Central memory CD8-positive, alpha-beta T cell (primary cell): ENCODE data around the gene SOX8.

Experiments
- ATAC-seq: fragments of 150-1000 bp; cut with Tn5 transposase; replicated peaks from 2 replicates; pipeline ENCODE4 v1.10.0; 2022; ENCODE audit warnings: mild to moderate bottlenecking, moderate FRiP score, moderate number of reproducible peaks; ENCODE audit not compliant: poor library complexity, severe bottlenecking; ENCODE audit errors: extremely low read depth
- DNase-seq, 2 donors: peaks; one replicate each; pipeline ENCODE4 v3.0.0; 2021; ENCODE audit warnings: low spot score in 2 of 2
- H3K27ac Mint-ChIP-seq: one replicate; pipeline ENCODE4 v1.8.0; 2022; ENCODE audit warnings: low read depth, mild to moderate bottlenecking, moderate library complexity, mixed read lengths
- H3K27me3 Mint-ChIP-seq: one replicate; pipeline ENCODE4 v1.8.0; 2022; ENCODE audit warnings: mixed read lengths
- H3K36me3 Mint-ChIP-seq: one replicate; pipeline ENCODE4 v1.8.0; 2022; ENCODE audit warnings: mild to moderate bottlenecking, moderate library complexity, mixed read lengths; ENCODE audit not compliant: insufficient read depth
- H3K4me1 Mint-ChIP-seq: one replicate; pipeline ENCODE4 v1.8.0; 2022; ENCODE audit warnings: mixed read lengths
- H3K4me3 Mint-ChIP-seq: one replicate; pipeline ENCODE4 v1.8.0; 2022; ENCODE audit warnings: mild to moderate bottlenecking, moderate library complexity, mixed read lengths
- H3K9me3 Mint-ChIP-seq: one replicate; pipeline ENCODE4 v1.8.0; 2022; ENCODE audit warnings: mixed read lengths

The SOX8 gene

DNA sequence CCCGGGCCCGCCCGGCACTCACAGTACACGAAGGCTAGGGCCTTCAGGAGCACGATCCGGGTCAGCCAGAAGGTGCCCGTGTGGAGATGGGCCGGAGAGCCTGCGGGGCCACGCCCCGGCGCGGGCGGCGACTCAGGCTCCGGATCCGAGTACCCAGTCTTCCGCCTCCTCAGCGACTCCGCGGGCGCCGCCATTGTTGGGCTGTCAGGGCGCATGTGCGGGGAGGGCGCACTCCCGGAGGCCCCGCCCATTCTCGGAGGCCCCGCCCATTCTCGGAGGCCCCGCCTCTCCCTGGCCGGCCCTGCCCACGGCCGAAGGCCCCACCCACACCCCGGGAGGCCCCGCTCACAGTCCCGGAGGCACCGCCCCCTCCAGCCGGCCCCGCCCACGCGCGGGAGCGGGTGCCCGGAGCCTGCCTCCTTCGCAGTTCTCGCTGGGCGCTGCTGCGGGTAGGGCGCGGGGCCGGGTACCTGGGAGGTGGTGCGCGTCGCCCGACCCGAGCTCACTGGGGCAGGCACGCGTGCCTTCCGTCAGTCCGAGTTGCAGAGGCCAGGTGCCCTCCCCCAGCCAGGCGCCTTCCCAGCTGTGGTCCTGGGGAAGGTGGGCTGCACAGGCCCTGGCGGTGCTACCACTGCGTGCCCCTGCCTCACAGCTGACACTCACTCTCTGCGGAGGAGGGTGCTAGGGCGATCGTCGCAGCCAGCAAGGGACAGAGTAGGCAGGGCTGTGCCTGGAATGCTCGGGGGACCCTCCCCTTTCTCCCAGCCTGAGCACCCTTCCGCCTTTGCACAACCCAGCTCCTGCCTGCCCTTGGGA lies 10.6 kb upstream of the SOX8 start, which contains the start of gene LMF1:
LMF1 (minus strand) TSS at position 219 of the 816 bp plus-strand sequence; CDS start at position 215, 4 bp downstream.
- peaks cover 18% of the 10 kb centered on the region for H3K4me1 Mint-ChIP-seq
- no peaks in the 10 kb centered on the region for H3K27me3 Mint-ChIP-seq
- peak; percentile 88 to 95 for DNase-seq
- peak within 1 kb of the TSS; percentile 70 for H3K4me3 Mint-ChIP-seq
- no peak within 1 kb of the TSS for H3K27ac Mint-ChIP-seq
- peaks cover 1% of the 10 kb centered on the region for H3K36me3 Mint-ChIP-seq
- ATAC-seq = peak; percentile 91
- no peaks in the 10 kb centered on the region for H3K9me3 Mint-ChIP-seq

DNA sequence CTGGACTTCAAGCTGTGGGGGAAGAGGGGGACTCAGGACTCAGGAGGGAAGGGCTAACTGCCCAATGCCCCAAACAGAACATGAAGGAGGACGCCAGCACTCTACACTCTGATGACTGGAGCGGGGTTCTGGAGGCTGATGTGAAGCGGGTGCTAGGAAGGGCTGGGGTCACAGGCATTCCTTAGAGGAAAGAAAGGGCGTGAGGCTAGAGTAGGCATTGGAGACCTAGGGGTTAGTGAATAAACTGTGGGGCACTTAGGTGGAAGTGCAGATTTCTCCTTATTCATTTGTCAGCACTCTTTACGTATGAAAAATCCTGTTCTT lies 10.0 kb upstream of the SOX8 start:
- no peak for ATAC-seq
- H3K4me1 Mint-ChIP-seq = peaks cover 18% of the 10 kb centered on the region
- H3K4me3 Mint-ChIP-seq = peak overlapping the region; percentile 70
- DNase-seq = no peak
- no peak overlapping the region for H3K27ac Mint-ChIP-seq
- H3K27me3 Mint-ChIP-seq = no peaks in the 10 kb centered on the region
- H3K36me3 Mint-ChIP-seq = peaks cover 1% of the 10 kb centered on the region
- no peaks in the 10 kb centered on the region for H3K9me3 Mint-ChIP-seq

DNA sequence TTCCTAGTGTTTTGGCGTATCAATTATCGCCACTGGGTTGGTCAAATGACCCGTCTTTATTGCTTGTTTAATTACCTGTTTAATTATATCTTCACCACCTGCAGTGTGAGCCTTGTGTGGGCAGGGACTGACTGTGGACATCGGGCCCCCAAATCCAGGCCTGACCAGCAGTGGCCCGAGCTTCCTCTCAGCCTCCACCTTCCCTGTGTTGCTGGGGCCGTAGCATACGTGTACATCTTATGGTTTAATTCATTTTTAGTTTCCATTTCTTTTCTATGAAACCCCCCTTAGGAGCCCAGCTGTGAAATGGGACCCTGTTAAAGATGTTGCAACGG lies 9.6 kb upstream of the SOX8 start:
- no peak for DNase-seq
- Mint-ChIP-seq H3K4me3 (peak overlapping the region; percentile 70), H3K4me1 (peaks cover 18% of the 10 kb centered on the region), H3K9me3 (no peaks in the 10 kb centered on the region), H3K36me3 (peaks cover 1% of the 10 kb centered on the region), H3K27ac (no peak overlapping the region), H3K27me3 (no peaks in the 10 kb centered on the region)
- no peak for ATAC-seq

DNA sequence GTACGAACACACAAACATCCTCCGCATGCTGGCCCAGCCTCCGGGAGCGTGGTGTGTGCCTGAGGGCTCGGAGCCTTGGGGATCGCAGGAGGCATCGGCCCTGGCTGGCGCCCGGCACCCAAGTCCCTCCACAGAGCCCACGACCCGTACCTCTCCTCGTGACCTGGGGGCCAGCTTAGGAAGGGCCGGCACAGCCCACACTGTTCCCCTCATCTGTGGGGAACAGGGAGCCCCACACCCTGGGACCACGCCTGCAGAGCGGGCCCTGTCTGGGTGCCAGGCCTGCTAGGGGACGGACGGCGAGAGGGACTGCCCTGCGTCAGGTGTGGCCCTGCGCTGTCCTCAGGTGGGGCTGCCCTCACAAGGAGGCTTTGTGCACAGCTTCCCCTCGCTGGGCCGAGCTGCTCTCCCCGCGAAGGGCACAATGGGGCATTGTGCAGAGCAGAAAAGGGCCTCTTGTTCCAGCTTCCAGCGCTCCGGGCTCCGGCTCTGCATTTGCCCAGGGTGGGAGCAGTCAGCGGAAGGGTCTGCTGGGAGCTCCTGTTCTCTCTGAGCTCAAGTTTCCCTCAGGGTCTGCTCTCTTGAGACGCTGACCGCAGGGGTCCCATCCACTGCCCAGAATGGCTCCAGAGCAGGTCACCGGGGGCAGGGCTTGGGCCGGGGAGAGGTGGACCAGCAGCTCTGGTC lies 9.1 kb upstream of the SOX8 start:
- ATAC-seq (no peak), DNase-seq (no peak)
- H3K27ac Mint-ChIP-seq = no peak overlapping the region
- H3K4me3 Mint-ChIP-seq = peak overlapping the region; percentile 70
- peaks cover 1% of the 10 kb centered on the region for H3K36me3 Mint-ChIP-seq
- peaks cover 18% of the 10 kb centered on the region for H3K4me1 Mint-ChIP-seq
- H3K27me3 Mint-ChIP-seq = no peaks in the 10 kb centered on the region
- H3K9me3 Mint-ChIP-seq = no peaks in the 10 kb centered on the region

- H3K36me3 Mint-ChIP-seq = peaks cover 1% of the 10 kb centered on the region
- H3K27ac Mint-ChIP-seq = no peak overlapping the region
- H3K27me3 Mint-ChIP-seq = no peaks in the 10 kb centered on the region
- no peak overlapping the region for H3K4me3 Mint-ChIP-seq
- H3K4me1 Mint-ChIP-seq = peaks cover 12% of the 10 kb centered on the region
- H3K9me3 Mint-ChIP-seq = no peaks in the 10 kb centered on the region
- DNase-seq (no peak), ATAC-seq (no peak)
These were observed 8.2 kb upstream of the SOX8 start for GRCh38 chr16:973366-973765.

- H3K4me3 Mint-ChIP-seq = no peak overlapping the region
- H3K27me3 Mint-ChIP-seq = no peaks in the 10 kb centered on the region
- H3K9me3 Mint-ChIP-seq = no peaks in the 10 kb centered on the region
- no peak overlapping the region for H3K27ac Mint-ChIP-seq
- H3K4me1 Mint-ChIP-seq = peaks cover 8% of the 10 kb centered on the region
- H3K36me3 Mint-ChIP-seq = peaks cover 1% of the 10 kb centered on the region
- no peak for DNase-seq
- ATAC-seq = no peak
These were observed 7.5 kb upstream of the SOX8 start for GRCh38 chr16:974001-974601.

DNA sequence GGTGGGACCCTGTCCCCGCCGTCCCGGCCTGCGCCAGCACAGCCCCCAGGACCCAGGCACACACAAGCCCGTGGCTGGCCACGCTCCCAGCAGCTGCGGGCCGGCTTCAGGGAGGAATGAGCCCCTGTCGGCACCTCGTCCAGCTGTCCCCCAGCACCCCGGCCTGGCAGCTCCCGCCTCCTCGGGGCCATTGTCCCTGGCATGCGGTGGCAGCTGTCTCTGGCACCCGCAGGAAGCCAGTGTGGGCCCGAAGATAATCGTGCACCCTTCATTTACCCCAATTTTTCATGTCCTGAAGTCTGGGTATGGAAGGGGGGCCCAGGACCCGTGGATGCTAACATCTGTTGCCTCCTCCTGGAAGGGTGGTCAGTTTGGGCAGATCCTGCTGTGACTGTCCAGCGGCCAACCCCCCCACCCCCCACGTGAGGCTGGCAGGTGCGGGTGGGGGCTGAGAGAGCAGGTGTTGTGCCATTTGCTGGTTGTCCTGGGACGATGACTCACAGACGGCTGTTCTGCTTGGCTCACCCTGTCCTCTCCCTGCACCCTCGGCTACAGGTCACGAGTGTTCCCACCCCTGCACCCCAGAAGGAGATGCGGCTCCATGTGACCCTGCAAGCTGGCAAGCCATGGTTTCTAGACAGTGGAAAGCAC lies 6.8 kb upstream of the SOX8 start:
- Mint-ChIP-seq H3K27me3 (no peaks in the 10 kb centered on the region), H3K4me1 (peaks cover 8% of the 10 kb centered on the region), H3K27ac (no peak overlapping the region), H3K9me3 (no peaks in the 10 kb centered on the region), H3K4me3 (no peak overlapping the region), H3K36me3 (no peaks in the 10 kb centered on the region)
- no peak for ATAC-seq
- no peak for DNase-seq

DNA sequence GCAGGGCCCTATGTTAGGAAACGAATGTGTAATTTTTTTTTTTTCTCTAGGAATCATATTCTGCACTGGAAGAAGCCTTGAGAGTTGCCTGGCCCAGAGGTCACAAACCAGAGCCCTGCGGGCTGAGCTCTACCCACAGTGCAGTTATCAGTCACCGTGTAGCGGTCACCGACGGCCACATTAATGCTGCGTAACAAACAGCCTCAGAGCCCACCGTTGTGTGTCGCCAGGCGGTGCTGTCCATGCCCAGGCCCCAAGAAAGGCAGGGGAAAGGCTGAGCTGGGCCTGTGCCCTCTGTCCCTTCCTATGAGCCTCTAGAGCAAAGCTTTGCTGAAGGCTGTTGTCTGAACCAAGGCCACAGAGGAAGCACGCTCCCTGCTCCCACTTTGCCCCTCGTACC lies 6.3 kb upstream of the SOX8 start:
- Mint-ChIP-seq H3K4me3 (no peak overlapping the region), H3K27me3 (no peaks in the 10 kb centered on the region), H3K9me3 (no peaks in the 10 kb centered on the region), H3K36me3 (no peaks in the 10 kb centered on the region), H3K27ac (no peak overlapping the region), H3K4me1 (peaks cover 8% of the 10 kb centered on the region)
- ATAC-seq (no peak), DNase-seq (no peak)

GRCh38 chr16:976389-976931 lies 5.1 kb upstream of the SOX8 start:
- Mint-ChIP-seq H3K36me3 (peaks cover 5% of the 10 kb centered on the region), H3K9me3 (no peaks in the 10 kb centered on the region), H3K4me3 (no peak overlapping the region), H3K27ac (no peak overlapping the region), H3K27me3 (peaks cover 8% of the 10 kb centered on the region), H3K4me1 (peaks cover 6% of the 10 kb centered on the region)
- ATAC-seq (no peak), DNase-seq (no peak)

GRCh38 chr16:977081-977701 lies 4.4 kb upstream of the SOX8 start:
- Mint-ChIP-seq H3K36me3 (peaks cover 5% of the 10 kb centered on the region), H3K27ac (no peak overlapping the region), H3K27me3 (peaks cover 8% of the 10 kb centered on the region), H3K4me3 (no peak overlapping the region), H3K9me3 (no peaks in the 10 kb centered on the region), H3K4me1 (no peaks in the 10 kb centered on the region)
- ATAC-seq (no peak), DNase-seq (no peak)

- Mint-ChIP-seq H3K27me3 (peaks cover 11% of the 10 kb centered on the region), H3K27ac (no peak overlapping the region), H3K36me3 (peaks cover 7% of the 10 kb centered on the region), H3K9me3 (no peaks in the 10 kb centered on the region), H3K4me1 (no peaks in the 10 kb centered on the region), H3K4me3 (no peak overlapping the region)
- DNase-seq (no peak), ATAC-seq (no peak)
These were observed 3.7 kb upstream of the SOX8 start for GRCh38 chr16:977896-978295.

DNA sequence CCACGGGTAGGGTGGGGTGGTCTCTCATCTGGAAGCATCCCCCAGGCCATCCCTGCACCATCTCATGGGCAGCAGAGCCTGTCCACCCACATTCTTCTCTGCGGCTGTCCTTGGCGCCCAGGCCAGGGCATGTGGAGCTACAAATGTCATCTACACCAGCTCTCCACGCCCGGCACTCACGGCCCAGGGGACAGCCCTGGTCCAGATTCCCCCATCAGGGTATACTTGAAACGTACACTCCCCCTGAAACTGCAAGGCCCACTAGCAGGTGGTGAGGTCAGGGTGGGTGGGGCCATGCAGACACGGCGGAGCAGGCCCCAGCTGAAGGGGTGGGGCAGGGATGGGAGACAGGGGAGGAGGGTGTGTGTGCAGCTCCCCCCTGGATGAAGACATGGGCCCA lies 3.2 kb upstream of the SOX8 start:
- Mint-ChIP-seq H3K9me3 (no peaks in the 10 kb centered on the region), H3K4me1 (no peaks in the 10 kb centered on the region), H3K27ac (no peak overlapping the region), H3K4me3 (no peak overlapping the region), H3K27me3 (peaks cover 15% of the 10 kb centered on the region), H3K36me3 (peaks cover 7% of the 10 kb centered on the region)
- DNase-seq (no peak), ATAC-seq (no peak)
